HepG2 (cell line): ENCODE results near the gene SLC25A11. TPM values are rescaled to one million over a fixed set of nuclear protein-coding genes. Genes with fewer than 3 reads are reported as not detected.

ENCODE experiments used
- ARNTL ChIP-seq: sonication (generic); formaldehyde crosslinking; IDR thresholded peaks from 2 replicates; pipeline ENCODE4 v1.4.0; 2020; ENCODE audit warnings: mild to moderate bottlenecking, missing genetic modification reagents
- CEBPZ ChIP-seq: IDR thresholded peaks from 2 replicates; pipeline ENCODE4 v1.6.1; 2012; ENCODE audit warnings: low read length, improper control_type of control experiment
- DMTF1 ChIP-seq: sonication (generic); formaldehyde crosslinking; IDR thresholded peaks from 2 replicates; pipeline ENCODE4 v1.4.0; 2020; ENCODE audit warnings: mild to moderate bottlenecking, missing genetic modification reagents
- ETS1 ChIP-seq: sonication (generic); formaldehyde crosslinking; IDR thresholded peaks from 2 replicates; pipeline ENCODE4 v1.4.0; 2020; ENCODE audit warnings: missing genetic modification reagents
- HCFC1 ChIP-seq: fragments of 150-350 bp; IDR thresholded peaks from 2 replicates; pipeline ENCODE4 v1.6.1; 2014; ENCODE audit warnings: low read depth, low read length
- HNRNPH1 ChIP-seq: fragments of 200-400 bp; formaldehyde crosslinking; optimal IDR thresholded peaks from 2 replicates; pipeline ENCODE3; 2017; ENCODE audit warnings: mild to moderate bottlenecking, low read depth, low read length
- HNRNPLL ChIP-seq: fragments of 200-400 bp; formaldehyde crosslinking; IDR thresholded peaks from 2 replicates; pipeline ENCODE4 v1.6.1; 2017; ENCODE audit warnings: mild to moderate bottlenecking, low read depth, low read length; ENCODE audit not compliant: poor library complexity, severe bottlenecking
- IKZF5 ChIP-seq: IDR thresholded peaks from 2 replicates; pipeline ENCODE4 v1.6.1; 2018; ENCODE audit warnings: missing genetic modification reagents, mild to moderate bottlenecking, missing compliant biosample characterization
- MAFF ChIP-seq: IDR thresholded peaks from 2 replicates; pipeline ENCODE4 v1.6.1; 2011; ENCODE audit warnings: low read depth, low read length, improper control_type of control experiment
- NCOA1 ChIP-seq: sonication (generic); formaldehyde crosslinking; IDR thresholded peaks from 2 replicates; pipeline ENCODE4 v1.9.0; 2021; ENCODE audit warnings: missing genetic modification reagents
- NKX3-1 ChIP-seq: sonication (generic); formaldehyde crosslinking; IDR thresholded peaks from 2 replicates; pipeline ENCODE4 v1.5.0; 2020; ENCODE audit warnings: missing genetic modification reagents
- PBX2 ChIP-seq: IDR thresholded peaks from 2 replicates; pipeline ENCODE4 v1.6.1; 2016; ENCODE audit warnings: control low read depth
- SNAPC2 ChIP-seq: sonication (generic); formaldehyde crosslinking; IDR thresholded peaks from 2 replicates; pipeline ENCODE4 v1.8.1; 2022; ENCODE audit warnings: mild to moderate bottlenecking, missing genetic modification reagents
- THAP11 ChIP-seq: IDR thresholded peaks from 2 replicates; pipeline ENCODE4 v1.6.1; 2016; ENCODE audit warnings: missing biosample characterization, missing genetic modification reagents
- UBTF ChIP-seq: sonication (generic); formaldehyde crosslinking; IDR thresholded peaks from 2 replicates; pipeline ENCODE4 v1.4.0; 2020; ENCODE audit warnings: mild to moderate bottlenecking, missing genetic modification reagents
- ZNF414 ChIP-seq: sonication (generic); formaldehyde crosslinking; IDR thresholded peaks from 2 replicates; pipeline ENCODE4 v1.5.0; 2020; ENCODE audit warnings: missing genetic modification reagents
- ZNF549 ChIP-seq: sonication (generic); formaldehyde crosslinking; IDR thresholded peaks from 2 replicates; pipeline ENCODE4 v1.5.0; 2020; ENCODE audit warnings: missing genetic modification reagents
- ZNF614 ChIP-seq: IDR thresholded peaks from 2 replicates; pipeline ENCODE4 v1.6.1; 2018; ENCODE audit warnings: missing biosample characterization, missing genetic modification reagents, inconsistent platforms, borderline replicate concordance
- polyA plus RNA-seq, 8 experiments: library from polyadenylated mRNA; depleted of rRNA in 3 of 8; stranded (reverse) in 7 of 8; unstranded in 1 of 8; fragments of >200 nt; fragmentation: Illumina TruSeq in 4 of 8; extraction: Trizol in 4 of 8; gene quantifications; 2 replicates each; pipeline versions ENCODE4 v1.2.1 to v1.2.3, GENCODE V29; 2011 to 2016; ENCODE audit warnings: low read depth in 4 of 8, missing spikeins in 1 of 8, mixed read lengths in 1 of 8; ENCODE audit not compliant: insufficient read depth in 1 of 8
- total RNA-seq, 5 experiments: library from RNA; depleted of rRNA; stranded (reverse); fragments of >200 nt; fragmentation: Illumina TruSeq; extraction: Trizol; gene quantifications; 2 replicates each; pipeline ENCODE4 v1.2.3, GENCODE V29; 2016; ENCODE audit warnings: low read depth in 1 of 5

The SLC25A11 gene
- total and polyA plus RNA-seq, 2 of the 13 experiments (the other 11 are each of a cell fraction or from before 2014, with no cell fraction given) = 35.4 to 47.2 TPM

GRCh38 chr17:4968486-4969046 lies 28.7 kb upstream of the SLC25A11 start (continued):
- TF ChIP-seq ETS1 (no peak), ZNF549 (CRISPR knock-in tag) (no peak), SNAPC2 (CRISPR knock-in tag) (no peak), CEBPZ (no peak), UBTF (no peak), ZNF414 (CRISPR knock-in tag) (peak; percentile 8; the same call in 1 of the 2 replicates), HNRNPH1 (no peak), HCFC1 (no peak), ZNF614 (CRISPR knock-in tag) (no peak), PBX2 (CRISPR knock-in tag) (no peak), HNRNPLL (no peak), DMTF1 (CRISPR knock-in tag) (no peak), MAFF (no peak), IKZF5 (CRISPR knock-in tag) (no peak), NKX3-1 (CRISPR knock-in tag) (0 out of 2 replicates have a peak, but pooled peaks have one; percentile 20), NCOA1 (no peak), ARNTL (CRISPR knock-in tag) (no peak), THAP11 (CRISPR knock-in tag) (no peak)
